HFFc6 (cell line): Measurements from ENCODE around the gene HMX1. TPM values are rescaled to one million over a fixed set of nuclear protein-coding genes. Genes with fewer than 3 reads are reported as not detected.

Experiments
- DNase-seq: peaks from one replicate; pipeline ENCODE4 v3.0.0-alpha.2; 2018
- H3K27ac Mint-ChIP-seq: 2 replicates; pipeline ENCODE4 v1.8.0; 2020; ENCODE audit warnings: mild to moderate bottlenecking, mixed read lengths
- H3K27me3 Mint-ChIP-seq: 2 replicates; pipeline ENCODE4 v1.8.0; 2021; ENCODE audit warnings: mild to moderate bottlenecking, moderate library complexity, mixed read lengths; ENCODE audit not compliant: insufficient read depth
- H3K36me3 Mint-ChIP-seq: 2 replicates; pipeline ENCODE4 v1.8.0; 2021; ENCODE audit warnings: low read depth, mixed read lengths
- H3K4me1 Mint-ChIP-seq: 2 replicates; pipeline ENCODE4 v1.8.0; 2020; ENCODE audit warnings: low read depth, mixed read lengths
- H3K4me3 Mint-ChIP-seq: 2 replicates; pipeline ENCODE4 v1.8.0; 2020; ENCODE audit warnings: mild to moderate bottlenecking, moderate library complexity, mixed read lengths
- H3K9me3 Mint-ChIP-seq: 2 replicates; pipeline ENCODE4 v1.8.0; 2020; ENCODE audit warnings: mild to moderate bottlenecking, mixed read lengths
- total RNA-seq, 6 experiments: library from RNA; stranded (reverse); fragmentation: NEBNext Ultra II Directional; extraction: Animal tissue kit (Norgen Biotek cat#: 25700); gene quantifications; 2 replicates in 1 of 6; 3 replicates in 5 of 6; pipeline ENCODE4 v1.2.3, GENCODE V29; 2021
- TF ChIP-seq, protein P1 (sequence below): fragments of 200-600 bp; sonication (generic); IDR thresholded peaks from 2 replicates; pipeline ENCODE4 v1.5.0; 2021; ENCODE audit warnings: antibody characterized with exemption, mild to moderate bottlenecking

The HMX1 gene
- total RNA-seq, 6 experiments from 2014 or later, result not detected

DNA sequence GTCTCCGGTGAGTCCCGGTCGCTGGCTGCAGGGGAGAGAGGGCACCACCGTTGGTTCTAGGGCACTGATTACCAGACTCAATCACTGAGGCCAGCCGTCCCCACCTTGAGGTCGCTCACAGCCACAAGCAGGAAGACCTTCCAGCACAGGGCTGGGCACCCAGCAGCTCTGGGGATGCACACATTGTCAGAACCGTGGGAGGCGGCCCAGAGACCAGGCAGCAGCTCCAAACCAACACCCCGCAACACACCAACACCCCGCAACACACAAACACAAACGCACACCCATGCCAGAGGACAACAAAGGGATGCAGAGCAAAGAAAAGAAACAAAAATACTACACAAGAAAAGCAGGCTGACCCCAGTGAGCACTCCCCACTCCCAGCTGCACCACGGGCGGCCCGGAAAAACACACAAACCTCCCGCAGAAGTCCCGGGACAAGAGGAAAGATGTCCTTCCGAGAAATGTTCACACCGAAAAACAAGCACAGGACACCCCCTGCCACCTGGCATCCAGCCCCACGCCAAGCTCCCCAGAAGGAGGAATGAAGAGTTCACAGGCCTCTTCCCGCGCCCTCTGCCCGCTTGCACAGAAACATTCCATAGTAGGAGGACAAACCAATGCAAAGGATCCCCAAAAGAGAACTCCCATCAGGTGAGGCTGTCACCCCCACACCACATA lies 3.2 kb downstream of the HMX1 start:
- DNase-seq, result no peak
- Mint-ChIP-seq H3K4me1 (0 out of 2 replicates have a peak, but pooled peaks cover 5% of the 10 kb centered on the region), H3K36me3 (no peaks in the 10 kb centered on the region), H3K9me3 (no peaks in the 10 kb centered on the region), H3K27ac (no peak overlapping the region), H3K27me3 (peaks cover 56% of the 10 kb centered on the region), H3K4me3 (no peak overlapping the region)
- TF ChIP-seq, protein P1, sequence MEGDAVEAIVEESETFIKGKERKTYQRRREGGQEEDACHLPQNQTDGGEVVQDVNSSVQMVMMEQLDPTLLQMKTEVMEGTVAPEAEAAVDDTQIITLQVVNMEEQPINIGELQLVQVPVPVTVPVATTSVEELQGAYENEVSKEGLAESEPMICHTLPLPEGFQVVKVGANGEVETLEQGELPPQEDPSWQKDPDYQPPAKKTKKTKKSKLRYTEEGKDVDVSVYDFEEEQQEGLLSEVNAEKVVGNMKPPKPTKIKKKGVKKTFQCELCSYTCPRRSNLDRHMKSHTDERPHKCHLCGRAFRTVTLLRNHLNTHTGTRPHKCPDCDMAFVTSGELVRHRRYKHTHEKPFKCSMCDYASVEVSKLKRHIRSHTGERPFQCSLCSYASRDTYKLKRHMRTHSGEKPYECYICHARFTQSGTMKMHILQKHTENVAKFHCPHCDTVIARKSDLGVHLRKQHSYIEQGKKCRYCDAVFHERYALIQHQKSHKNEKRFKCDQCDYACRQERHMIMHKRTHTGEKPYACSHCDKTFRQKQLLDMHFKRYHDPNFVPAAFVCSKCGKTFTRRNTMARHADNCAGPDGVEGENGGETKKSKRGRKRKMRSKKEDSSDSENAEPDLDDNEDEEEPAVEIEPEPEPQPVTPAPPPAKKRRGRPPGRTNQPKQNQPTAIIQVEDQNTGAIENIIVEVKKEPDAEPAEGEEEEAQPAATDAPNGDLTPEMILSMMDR, result no peak

DNA sequence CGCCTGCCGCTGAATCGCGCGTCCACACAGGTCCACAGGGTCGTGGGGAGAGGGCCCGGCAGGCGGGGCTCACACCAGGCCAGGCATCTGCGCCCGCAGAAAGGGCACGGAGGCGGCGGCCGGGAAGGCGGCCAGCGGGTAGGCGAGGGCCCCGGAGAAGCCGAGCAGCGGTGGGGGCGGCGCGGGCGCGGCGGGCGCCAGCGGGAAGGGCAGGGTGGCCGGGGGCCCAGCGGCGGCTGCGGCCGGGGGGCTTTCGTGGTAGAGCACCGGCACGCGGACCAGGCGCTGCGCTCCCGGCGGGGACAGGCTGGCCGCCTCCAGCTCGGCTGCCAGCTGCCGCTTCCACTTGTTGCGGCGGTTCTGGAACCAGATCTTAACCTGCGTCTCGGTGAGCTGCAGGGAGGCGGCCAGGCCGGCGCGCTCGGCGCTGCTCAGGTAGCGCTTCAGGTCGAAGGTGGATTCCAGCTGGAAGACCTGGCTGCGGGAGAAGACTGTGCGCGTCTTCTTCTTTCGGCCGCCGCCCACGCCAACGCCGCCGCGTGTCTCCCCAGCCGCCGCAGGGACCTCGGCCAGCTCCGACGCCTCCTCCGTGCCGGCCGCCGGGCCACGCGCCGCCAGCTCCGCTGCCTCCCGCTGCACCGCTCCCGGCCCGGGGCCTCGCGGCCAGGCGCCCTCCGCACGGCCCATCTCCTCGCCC lies 3.9 kb downstream of the HMX1 start:
- H3K27me3 Mint-ChIP-seq, result peaks cover 54% of the 10 kb centered on the region
- H3K4me1 Mint-ChIP-seq, result 0 out of 2 replicates have a peak, but pooled peaks cover 5% of the 10 kb centered on the region

DNA sequence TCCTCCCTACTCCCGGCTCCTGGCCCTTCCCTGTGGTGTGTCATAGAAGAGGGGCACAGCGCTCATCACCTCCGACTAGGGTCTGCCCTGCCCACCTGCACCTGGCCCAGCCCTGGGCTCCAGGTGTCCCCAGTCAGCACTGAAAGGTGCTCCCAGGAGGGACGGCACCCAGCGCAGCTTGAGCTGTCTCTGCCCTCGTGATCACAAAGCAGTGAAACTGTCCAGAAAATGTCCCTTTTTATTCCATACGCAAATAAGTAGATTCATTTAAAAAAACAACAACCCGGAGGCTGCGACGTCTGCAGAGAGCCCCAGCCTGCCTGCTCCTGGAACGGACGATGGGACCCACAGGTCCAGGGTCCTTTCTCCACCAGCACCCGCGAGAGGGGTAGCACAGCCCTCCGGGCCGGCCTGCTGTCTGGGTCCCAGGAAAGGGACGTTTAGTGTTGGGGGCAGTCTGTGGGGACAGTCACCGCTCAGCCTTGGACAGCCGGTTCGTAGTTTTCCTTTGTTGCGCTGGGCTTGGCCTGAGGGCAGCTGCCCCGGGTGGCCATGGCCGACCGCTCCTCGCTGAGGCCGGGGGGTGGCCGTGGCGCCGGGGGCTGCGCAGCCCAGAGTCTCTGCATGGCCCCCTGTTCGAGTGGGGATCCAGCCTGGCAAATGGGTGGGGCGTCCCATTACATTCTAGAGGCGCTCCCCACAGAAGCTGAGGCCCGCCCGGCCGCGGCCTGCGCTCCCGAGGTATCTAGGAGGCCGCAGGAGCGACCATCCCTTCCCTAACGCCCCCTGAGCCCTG lies 4.6 kb downstream of the HMX1 start:
- no peak for DNase-seq
- no peak overlapping the region for H3K27ac Mint-ChIP-seq
- peaks cover 62% of the 10 kb centered on the region for H3K27me3 Mint-ChIP-seq
- no peaks in the 10 kb centered on the region for H3K36me3 Mint-ChIP-seq
- H3K4me3 Mint-ChIP-seq, result no peak overlapping the region
- H3K4me1 Mint-ChIP-seq, result 0 out of 2 replicates have a peak, but pooled peaks cover 5% of the 10 kb centered on the region
- TF ChIP-seq, protein P1, result no peak
- H3K9me3 Mint-ChIP-seq, result no peaks in the 10 kb centered on the region

More for the DNA sequence above, 3.9 kb downstream of the HMX1 start:
- no peak overlapping the region for H3K4me3 Mint-ChIP-seq
- H3K27ac Mint-ChIP-seq, result no peak overlapping the region
- TF ChIP-seq, protein P1, result no peak
- no peaks in the 10 kb centered on the region for H3K36me3 Mint-ChIP-seq
- H3K9me3 Mint-ChIP-seq, result no peaks in the 10 kb centered on the region
- DNase-seq, result no peak

DNA sequence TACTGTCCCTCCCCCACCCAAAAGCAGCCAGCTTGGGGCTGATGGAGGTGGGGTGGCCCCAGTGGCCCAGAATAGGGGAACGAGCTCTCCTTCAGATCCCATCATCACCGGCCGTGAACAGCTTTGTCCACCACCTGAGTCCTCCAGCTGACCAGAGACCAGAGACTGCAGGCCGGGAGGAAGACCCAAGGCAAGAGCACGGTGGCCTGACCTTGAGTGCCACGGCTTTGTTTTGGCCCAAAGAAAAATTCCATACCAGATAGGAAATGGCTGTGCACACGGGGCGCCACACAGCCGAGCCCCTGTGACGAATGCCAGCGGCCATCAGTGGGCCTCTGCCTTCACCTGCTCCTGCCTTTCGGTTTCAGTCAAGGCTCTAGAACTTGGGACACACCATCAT lies 5.2 kb downstream of the HMX1 start:
- no peak for DNase-seq
- Mint-ChIP-seq H3K27ac (no peak overlapping the region), H3K4me3 (no peak overlapping the region), H3K9me3 (no peaks in the 10 kb centered on the region), H3K4me1 (0 out of 2 replicates have a peak, but pooled peaks cover 5% of the 10 kb centered on the region), H3K36me3 (no peaks in the 10 kb centered on the region), H3K27me3 (peaks cover 65% of the 10 kb centered on the region)
- TF ChIP-seq, protein P1, result no peak

DNA sequence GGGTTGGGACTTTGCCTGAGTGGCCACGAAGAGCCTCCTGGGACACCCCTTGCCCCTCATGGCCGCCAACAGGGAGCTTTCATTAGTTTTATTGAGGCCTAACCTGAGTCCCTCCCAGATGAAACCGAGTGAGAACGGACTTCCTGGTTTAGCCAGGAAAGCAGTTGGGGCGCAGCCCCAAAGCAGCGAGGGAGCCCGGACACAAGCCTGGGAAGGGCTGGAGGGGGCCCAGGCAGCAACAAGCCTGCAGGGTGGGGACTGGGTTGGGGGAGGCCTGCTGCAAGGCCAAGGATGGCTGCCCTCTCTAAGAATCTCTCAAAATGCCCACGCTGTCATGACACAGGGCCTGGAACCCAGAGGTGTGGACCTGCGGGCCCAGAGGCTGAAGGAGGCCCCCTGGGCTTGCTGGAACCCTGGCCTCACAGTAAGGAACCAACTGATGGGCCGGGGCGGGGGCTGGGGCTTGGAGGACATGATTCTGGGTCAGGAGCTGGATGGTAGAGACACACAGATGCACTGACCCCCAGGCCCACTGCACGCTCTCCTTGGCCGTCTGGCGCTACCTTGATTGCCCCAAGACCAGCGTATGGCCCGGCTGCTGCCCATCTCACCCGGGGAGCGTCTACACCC lies 5.8 kb downstream of the HMX1 start:
- 0 out of 2 replicates have a peak, but pooled peaks cover 5% of the 10 kb centered on the region for H3K4me1 Mint-ChIP-seq
- DNase-seq, result no peak
- no peaks in the 10 kb centered on the region for H3K36me3 Mint-ChIP-seq
- peaks cover 65% of the 10 kb centered on the region for H3K27me3 Mint-ChIP-seq
- H3K9me3 Mint-ChIP-seq, result no peaks in the 10 kb centered on the region
- H3K27ac Mint-ChIP-seq, result no peak overlapping the region
- no peak overlapping the region for H3K4me3 Mint-ChIP-seq
- TF ChIP-seq, protein P1, result no peak
